MM.1S (cell line): Measurements from ENCODE around the gene KCNQ2.

Experiments used
- DNase-seq: peaks from one replicate; pipeline ENCODE4 v3.0.0-alpha.2; 2015
- H2AFZ ChIP-seq: fragments of 300-600 bp; sonication (generic); 2 replicates; pipeline ENCODE4 v1.6.0; 2016; ENCODE audit warnings: antibody characterized with exemption, low read length
- H3F3A ChIP-seq: fragments of 300-600 bp; sonication (generic); 2 replicates; pipeline ENCODE4 v1.6.1; 2016; ENCODE audit warnings: mild to moderate bottlenecking, antibody characterized with exemption, low read length, moderate library complexity, mixed read lengths; ENCODE audit not compliant: insufficient read depth
- H3K27ac ChIP-seq: fragments of 300-600 bp; sonication (generic); 2 replicates; pipeline ENCODE4 v1.5.1; 2016; ENCODE audit warnings: mild to moderate bottlenecking, low read length
- H3K27me3 ChIP-seq: fragments of 300-600 bp; sonication (generic); replicated peaks from 2 replicates; pipeline ENCODE4 v1.6.0; 2016; ENCODE audit warnings: low read length; ENCODE audit not compliant: insufficient read depth
- H3K36me3 ChIP-seq: fragments of 300-600 bp; sonication (generic); replicated peaks from 2 replicates; pipeline ENCODE4 v1.6.1; 2016; ENCODE audit warnings: mild to moderate bottlenecking, low read length, mixed read lengths; ENCODE audit not compliant: insufficient read depth
- H3K4me1 ChIP-seq: fragments of 300-600 bp; sonication (generic); 2 replicates; pipeline ENCODE4 v1.6.1; 2016; ENCODE audit warnings: low read length, mixed read lengths
- H3K4me2 ChIP-seq: fragments of 300-600 bp; sonication (generic); 2 replicates; pipeline ENCODE4 v1.6.0; 2016; ENCODE audit warnings: low read depth, low read length
- H3K4me3 ChIP-seq: fragments of 300-600 bp; sonication (generic); 2 replicates; pipeline ENCODE4 v1.5.1; 2016; ENCODE audit warnings: low read length, mixed read lengths
- H3K79me2 ChIP-seq: fragments of 300-600 bp; sonication (generic); 2 replicates; pipeline ENCODE4 v1.6.1; 2016; ENCODE audit warnings: mixed run types, low read length, mixed read lengths
- H3K9ac ChIP-seq: fragments of 300-600 bp; sonication (generic); 2 replicates; pipeline ENCODE4 v1.6.1; 2016; ENCODE audit warnings: low read length, mixed read lengths
- H3K9me2 ChIP-seq: fragments of 300-600 bp; sonication (generic); replicated peaks from 2 replicates; pipeline ENCODE4 v1.6.1; 2016; ENCODE audit warnings: mild to moderate bottlenecking, low read length, mixed read lengths; ENCODE audit not compliant: insufficient read depth
- H3K9me3 ChIP-seq: fragments of 300-600 bp; sonication (generic); replicated peaks from 2 replicates; pipeline ENCODE4 v1.6.1; 2016; ENCODE audit warnings: mild to moderate bottlenecking, low read length, mixed read lengths; ENCODE audit not compliant: insufficient read depth
- H4K20me1 ChIP-seq: fragments of 300-600 bp; sonication (generic); 2 replicates; pipeline ENCODE4 v1.6.1; 2016; ENCODE audit warnings: mild to moderate bottlenecking, low read length, moderate library complexity, mixed read lengths; ENCODE audit not compliant: insufficient read depth
- EZH2 ChIP-seq: fragments of 300-600 bp; sonication (generic); optimal IDR thresholded peaks from 2 replicates; pipeline ENCODE3; 2017; ENCODE audit warnings: low read depth, mild to moderate bottlenecking, antibody characterized with exemption, low read length, mixed read lengths
- EZH2phosphoT487 ChIP-seq: fragments of 300-600 bp; sonication (generic); IDR thresholded peaks from 2 replicates; pipeline ENCODE4 v1.6.1; 2018; ENCODE audit warnings: antibody characterized with exemption, low read length
- TF ChIP-seq, protein P1 (sequence below): fragments of 300-600 bp; sonication (generic); IDR thresholded peaks from 2 replicates; pipeline ENCODE4 v1.5.1; 2016; ENCODE audit warnings: antibody characterized with exemption, low read length, mixed read lengths

Gene KCNQ2

DNA sequence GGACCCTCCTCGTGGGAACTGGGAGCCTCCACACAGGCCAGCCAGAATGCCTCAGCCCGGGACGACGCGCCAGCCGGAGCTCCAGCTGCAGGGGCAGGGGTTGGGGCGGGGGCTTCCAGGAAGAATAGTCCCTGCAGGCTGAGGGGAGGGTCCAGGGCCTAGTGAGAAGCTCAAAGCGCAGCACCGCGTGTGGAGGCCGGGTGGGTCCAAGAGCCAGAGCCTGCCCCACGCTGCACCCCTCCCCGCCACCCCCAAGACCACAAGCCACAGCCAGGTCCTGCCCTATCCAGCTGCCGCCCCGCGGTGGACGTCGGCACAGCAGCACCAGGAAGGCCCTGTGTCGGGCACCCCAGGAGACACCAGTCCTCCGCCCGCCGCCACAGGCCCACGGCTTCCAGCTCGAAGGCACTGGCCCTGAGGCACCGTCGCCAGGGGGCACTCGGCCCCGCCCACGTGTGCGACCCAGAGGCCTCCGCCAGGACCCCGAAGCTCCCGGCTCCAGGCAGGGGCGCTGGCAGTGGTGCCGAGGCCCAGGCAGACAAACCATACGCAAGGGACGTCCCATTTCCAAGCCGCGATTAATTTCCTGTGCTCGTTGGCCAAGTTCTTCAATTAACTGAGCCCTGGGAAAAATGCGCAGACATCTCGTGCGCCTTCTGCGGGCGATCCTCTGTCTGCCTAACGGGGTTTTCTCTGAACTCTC is 19.5 kb downstream of the KCNQ2 start:
- H4K20me1 ChIP-seq, result no peaks in the 10 kb centered on the region
- H3K9ac ChIP-seq, result no peak overlapping the region
- H3K4me3 ChIP-seq, result no peak overlapping the region
- no peaks in the 10 kb centered on the region for H3K9me2 ChIP-seq
- H3K27me3 ChIP-seq, result peaks cover 84% of the 10 kb centered on the region
- H2AFZ ChIP-seq, result no peak overlapping the region
- H3K4me1 ChIP-seq, result 0 out of 2 replicates have a peak, but pooled peaks cover 5% of the 10 kb centered on the region
- H3F3A ChIP-seq, result no peaks in the 10 kb centered on the region
- H3K9me3 ChIP-seq, result no peaks in the 10 kb centered on the region
- no peak for DNase-seq
- no peaks in the 10 kb centered on the region for H3K79me2 ChIP-seq
- H3K27ac ChIP-seq, result no peak overlapping the region
- H3K4me2 ChIP-seq, result no peak overlapping the region
- no peak for TF ChIP-seq EZH2phosphoT487
- TF ChIP-seq, protein P1, sequence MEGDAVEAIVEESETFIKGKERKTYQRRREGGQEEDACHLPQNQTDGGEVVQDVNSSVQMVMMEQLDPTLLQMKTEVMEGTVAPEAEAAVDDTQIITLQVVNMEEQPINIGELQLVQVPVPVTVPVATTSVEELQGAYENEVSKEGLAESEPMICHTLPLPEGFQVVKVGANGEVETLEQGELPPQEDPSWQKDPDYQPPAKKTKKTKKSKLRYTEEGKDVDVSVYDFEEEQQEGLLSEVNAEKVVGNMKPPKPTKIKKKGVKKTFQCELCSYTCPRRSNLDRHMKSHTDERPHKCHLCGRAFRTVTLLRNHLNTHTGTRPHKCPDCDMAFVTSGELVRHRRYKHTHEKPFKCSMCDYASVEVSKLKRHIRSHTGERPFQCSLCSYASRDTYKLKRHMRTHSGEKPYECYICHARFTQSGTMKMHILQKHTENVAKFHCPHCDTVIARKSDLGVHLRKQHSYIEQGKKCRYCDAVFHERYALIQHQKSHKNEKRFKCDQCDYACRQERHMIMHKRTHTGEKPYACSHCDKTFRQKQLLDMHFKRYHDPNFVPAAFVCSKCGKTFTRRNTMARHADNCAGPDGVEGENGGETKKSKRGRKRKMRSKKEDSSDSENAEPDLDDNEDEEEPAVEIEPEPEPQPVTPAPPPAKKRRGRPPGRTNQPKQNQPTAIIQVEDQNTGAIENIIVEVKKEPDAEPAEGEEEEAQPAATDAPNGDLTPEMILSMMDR, result peak; percentile 19; the same call in 1 of the 2 replicates
- no peak for TF ChIP-seq EZH2
- H3K36me3 ChIP-seq, result no peaks in the 10 kb centered on the region

DNA sequence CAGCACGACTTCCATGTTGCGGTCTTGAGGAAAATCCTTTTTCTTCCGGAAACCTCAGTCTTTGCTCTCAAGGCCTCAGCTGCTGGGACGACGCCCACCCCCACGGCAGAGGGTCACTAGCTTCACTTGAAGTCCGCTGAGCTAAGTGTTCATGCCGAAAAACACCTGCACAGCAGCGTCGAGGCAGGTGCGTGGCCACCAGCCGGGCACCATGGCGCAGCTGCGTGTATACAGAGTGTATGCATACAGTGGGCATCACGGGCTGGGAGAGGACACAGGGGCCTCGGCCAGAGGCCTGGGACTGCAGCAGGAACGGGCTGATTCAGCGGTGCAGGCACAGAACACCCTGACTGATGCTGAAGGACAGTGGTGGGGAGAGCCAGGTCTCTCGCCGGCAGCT is 20.1 kb downstream of the KCNQ2 start:
- H3K9me2 ChIP-seq, result no peaks in the 10 kb centered on the region
- H3K27me3 ChIP-seq, result peaks cover 86% of the 10 kb centered on the region
- TF ChIP-seq EZH2phosphoT487 (no peak), EZH2 (no peak)
- TF ChIP-seq, protein P1, result no peak
- DNase-seq, result no peak
- H3K9ac ChIP-seq, result no peak overlapping the region
- no peaks in the 10 kb centered on the region for H4K20me1 ChIP-seq
- H3K36me3 ChIP-seq, result no peaks in the 10 kb centered on the region
- H3F3A ChIP-seq, result no peaks in the 10 kb centered on the region
- H3K9me3 ChIP-seq, result no peaks in the 10 kb centered on the region
- H3K27ac ChIP-seq, result no peak overlapping the region
- 0 out of 2 replicates have a peak, but pooled peaks cover under 1% of the 10 kb centered on the region for H3K4me1 ChIP-seq
- H3K4me2 ChIP-seq, result no peak overlapping the region
- H3K4me3 ChIP-seq, result no peak overlapping the region
- no peaks in the 10 kb centered on the region for H3K79me2 ChIP-seq
- H2AFZ ChIP-seq, result no peak overlapping the region

- no peaks in the 10 kb centered on the region for H3K9me3 ChIP-seq
- no peak overlapping the region for H2AFZ ChIP-seq
- no peak overlapping the region for H3K4me3 ChIP-seq
- no peak overlapping the region for H3K9ac ChIP-seq
- no peak for TF ChIP-seq EZH2phosphoT487
- no peak for TF ChIP-seq EZH2
- TF ChIP-seq, protein P1, result no peak
- H4K20me1 ChIP-seq, result no peaks in the 10 kb centered on the region
- H3K27me3 ChIP-seq, result peaks cover 86% of the 10 kb centered on the region
- no peak overlapping the region for H3K27ac ChIP-seq
- no peaks in the 10 kb centered on the region for H3K79me2 ChIP-seq
- H3F3A ChIP-seq, result no peaks in the 10 kb centered on the region
- no peaks in the 10 kb centered on the region for H3K36me3 ChIP-seq
- no peak for DNase-seq
- H3K9me2 ChIP-seq, result no peaks in the 10 kb centered on the region
- no peaks in the 10 kb centered on the region for H3K4me1 ChIP-seq
- no peak overlapping the region for H3K4me2 ChIP-seq
Measured at GRCh38 chr20:63451821-63452220, 20.6 kb downstream of the KCNQ2 start.
